Ishikawa (cell line): Measurements from ENCODE around the gene TOP2A.

Experiments
- CEBPB ChIP-seq: IDR thresholded peaks from 2 replicates; pipeline ENCODE4 v1.6.1; 2012
- EP300 ChIP-seq: IDR thresholded peaks from 2 replicates; pipeline ENCODE4 v1.6.1; 2012; ENCODE audit warnings: borderline replicate concordance
- FOXM1 ChIP-seq: IDR thresholded peaks from 2 replicates; pipeline ENCODE4 v1.6.1; 2012; ENCODE audit warnings: low read depth, borderline replicate concordance
- MAX ChIP-seq: IDR thresholded peaks from 2 replicates; pipeline ENCODE4 v1.6.1; 2012
- RAD21 ChIP-seq: IDR thresholded peaks from 2 replicates; pipeline ENCODE4 v1.6.1; 2012; ENCODE audit warnings: low read depth
- REST ChIP-seq: IDR thresholded peaks from 2 replicates; pipeline ENCODE4 v1.6.1; 2012; ENCODE audit warnings: low read depth, mild to moderate bottlenecking
- TCF12 ChIP-seq: IDR thresholded peaks from 2 replicates; pipeline ENCODE4 v1.6.1; 2012; ENCODE audit warnings: low read depth
- USF1 ChIP-seq: IDR thresholded peaks from 2 replicates; pipeline ENCODE4 v1.6.1; 2012
- YY1 ChIP-seq: IDR thresholded peaks from 2 replicates; pipeline ENCODE4 v1.6.1; 2012; ENCODE audit warnings: low read depth

- TF ChIP-seq RAD21, result no peak
- TF ChIP-seq TCF12, result no peak
- no peak for TF ChIP-seq CEBPB
- TF ChIP-seq MAX, result no peak
- TF ChIP-seq USF1, result no peak
- TF ChIP-seq EP300, result no peak
- TF ChIP-seq REST, result no peak
- no peak for TF ChIP-seq FOXM1
- no peak for TF ChIP-seq YY1
Observed at GRCh38 chr17:40361063-40361924, 56.4 kb downstream of the TOP2A start.
